Measurements from ENCODE around the gene MGAT5B.

DNA sequence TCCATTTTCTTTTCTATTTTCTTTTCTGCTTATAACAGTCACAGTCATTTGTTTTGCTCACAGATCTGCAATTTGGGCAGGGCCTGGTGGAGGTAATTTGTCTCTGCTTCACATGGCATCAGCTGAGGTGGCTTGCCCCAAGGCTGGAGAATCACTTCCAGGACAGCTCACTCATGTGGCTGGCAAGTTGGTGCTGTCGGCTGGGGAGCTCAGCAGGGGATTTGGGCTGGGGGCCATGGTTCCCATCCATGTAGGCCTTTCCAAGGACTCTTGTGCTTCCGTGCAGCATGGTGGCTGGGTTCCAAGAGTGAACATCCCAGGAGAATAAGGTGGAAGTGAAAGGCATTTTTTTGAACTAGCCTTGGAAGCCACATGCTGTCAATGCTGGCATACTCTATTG, 85.7 kb downstream of the MGAT5B start:
- TF ChIP-seq POLR2A (IDR thresholded peaks at IDR 0.05): no peak
- TF ChIP-seq, protein P1, sequence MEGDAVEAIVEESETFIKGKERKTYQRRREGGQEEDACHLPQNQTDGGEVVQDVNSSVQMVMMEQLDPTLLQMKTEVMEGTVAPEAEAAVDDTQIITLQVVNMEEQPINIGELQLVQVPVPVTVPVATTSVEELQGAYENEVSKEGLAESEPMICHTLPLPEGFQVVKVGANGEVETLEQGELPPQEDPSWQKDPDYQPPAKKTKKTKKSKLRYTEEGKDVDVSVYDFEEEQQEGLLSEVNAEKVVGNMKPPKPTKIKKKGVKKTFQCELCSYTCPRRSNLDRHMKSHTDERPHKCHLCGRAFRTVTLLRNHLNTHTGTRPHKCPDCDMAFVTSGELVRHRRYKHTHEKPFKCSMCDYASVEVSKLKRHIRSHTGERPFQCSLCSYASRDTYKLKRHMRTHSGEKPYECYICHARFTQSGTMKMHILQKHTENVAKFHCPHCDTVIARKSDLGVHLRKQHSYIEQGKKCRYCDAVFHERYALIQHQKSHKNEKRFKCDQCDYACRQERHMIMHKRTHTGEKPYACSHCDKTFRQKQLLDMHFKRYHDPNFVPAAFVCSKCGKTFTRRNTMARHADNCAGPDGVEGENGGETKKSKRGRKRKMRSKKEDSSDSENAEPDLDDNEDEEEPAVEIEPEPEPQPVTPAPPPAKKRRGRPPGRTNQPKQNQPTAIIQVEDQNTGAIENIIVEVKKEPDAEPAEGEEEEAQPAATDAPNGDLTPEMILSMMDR (IDR thresholded peaks at IDR 0.05): no peak

Data from body of pancreas (tissue), 4 donors.